ENCODE data around the gene TM9SF1. TPM values are rescaled to one million over a fixed set of nuclear protein-coding genes. Genes with fewer than 3 reads are reported as not detected.
A peak's percentile ranks its signal among the peaks of the same experiment; 100 is the strongest.

The TM9SF1 gene
- total and polyA plus RNA-seq, 10 donors: 4.7 to 53.6 (median 34.5) TPM

GRCh38 chr14:24160850-24161804, 34.1 kb downstream of the TM9SF1 start, which contains the start of gene IRF9:
Gene IRF9 (plus strand): TSS chr14:24161265. CDS start chr14:24162145, 880 bp downstream.
- TF ChIP-seq POLR2A (IDR thresholded peaks at IDR 0.05) (peak in 1 of 3 donors; percentile 69), POLR2AphosphoS5 (IDR thresholded peaks at IDR 0.05) (peak; percentile 91 to 97 (median 94)), CTCF (IDR thresholded peaks at IDR 0.05 in 8 of 11, conservative IDR thresholded peaks at IDR 0.05 in 3 of 11) (peak; percentile 92 to 100 (median 98))
- peak within 1 kb of the TSS; percentile 92 to 99 (median 97) for H3K27ac ChIP-seq
- DNase-seq: peak; percentile 98
- peaks cover 26 to 91% (median 76%) of the 10 kb centered on the region in 6 donors for H3K36me3 ChIP-seq
- H3K9me3 ChIP-seq: no peaks in the 10 kb centered on the region
- no peaks in the 10 kb centered on the region for H3K27me3 ChIP-seq (replicated peaks in 1 of 7)
- intact Hi-C loops (cut with DNase I; ENCODE audit: low total_unique reads): no loop called here
- 0 to 2% (median 0%) methylated on average over 11 to 12 of the region's 12 CpGs for WGBS, 5 donors
- H3K4me1 ChIP-seq: peaks cover 31 to 87% (median 69%) of the 10 kb centered on the region in 6 donors
- peak within 1 kb of the TSS; percentile 67 to 96 (median 78) for H3K4me3 ChIP-seq

- DNase-seq: no peak
- 88 to 100% (median 90%) methylated on average over 4 of the region's 4 CpGs for WGBS, 5 donors
- no peaks in the 10 kb centered on the region for H3K9me3 ChIP-seq
Measured at GRCh38 chr14:24160499-24160849, 34.8 kb downstream of the TM9SF1 start.

GRCh38 chr14:24159777-24160498, 35.3 kb downstream of the TM9SF1 start:
- Histone ChIP-seq H3K9me3 (no peaks in the 10 kb centered on the region), H3K4me3 (no peak overlapping the region), H3K36me3 (peaks cover 16 to 91% (median 76%) of the 10 kb centered on the region in 6 donors), H3K27me3 (replicated peaks in 1 of 7) (no peaks in the 10 kb centered on the region), H3K4me1 (peaks cover 31 to 87% (median 64%) of the 10 kb centered on the region in 6 donors), H3K27ac (peak overlapping the region; percentile 92 to 99 (median 97))
- WGBS, 5 donors: 91 to 96% (median 95%) methylated on average over 11 of the region's 11 CpGs
- intact Hi-C loops (cut with DNase I; ENCODE audit: low total_unique reads): no loop called here
- peak; percentile 80 for DNase-seq
- TF ChIP-seq POLR2AphosphoS5 (IDR thresholded peaks at IDR 0.05) (peak in 2 of 3 donors; percentile 21 to 35), POLR2A (IDR thresholded peaks at IDR 0.05) (no peak)

More at GRCh38 chr14:24160499-24160849, 34.8 kb downstream of the TM9SF1 start:
- Histone ChIP-seq H3K27ac (peak overlapping the region; percentile 92 to 99 (median 97)), H3K4me3 (peak overlapping the region in 1 of 8 donors; percentile 82), H3K36me3 (peaks cover 20 to 91% (median 76%) of the 10 kb centered on the region in 6 donors), H3K4me1 (peaks cover 31 to 87% (median 67%) of the 10 kb centered on the region in 6 donors), H3K27me3 (replicated peaks in 1 of 7) (no peaks in the 10 kb centered on the region)
- intact Hi-C loops (cut with DNase I; ENCODE audit: low total_unique reads): no loop called here
- TF ChIP-seq POLR2AphosphoS5 (IDR thresholded peaks at IDR 0.05): no peak
- TF ChIP-seq POLR2A (IDR thresholded peaks at IDR 0.05): no peak
- TF ChIP-seq CTCF (IDR thresholded peaks at IDR 0.05 in 8 of 11, conservative IDR thresholded peaks at IDR 0.05 in 3 of 11): no peak

- peak overlapping the region in 7 of 8 donors; percentile 4 to 84 (median 69) for H3K27ac ChIP-seq
- intact Hi-C loops (cut with DNase I; ENCODE audit: low total_unique reads): no loop called here
- TF ChIP-seq POLR2AphosphoS5 (IDR thresholded peaks at IDR 0.05): peak; percentile 41 to 79 (median 64)
- TF ChIP-seq POLR2A (IDR thresholded peaks at IDR 0.05): no peak
- TF ChIP-seq CTCF (IDR thresholded peaks at IDR 0.05 in 8 of 11, conservative IDR thresholded peaks at IDR 0.05 in 3 of 11): no peak
- H3K4me3 ChIP-seq: no peak overlapping the region
- peaks cover 0 to 91% (median 77%) of the 10 kb centered on the region in 6 donors for H3K36me3 ChIP-seq
- H3K9me3 ChIP-seq: no peaks in the 10 kb centered on the region
- DNase-seq: no peak
- WGBS, 5 donors: 77 to 88% (median 80%) methylated on average over 12 of the region's 12 CpGs
- H3K27me3 ChIP-seq (replicated peaks in 1 of 7): no peaks in the 10 kb centered on the region
- H3K4me1 ChIP-seq: peaks cover 10 to 66% (median 37%) of the 10 kb centered on the region in 6 donors
Measured at GRCh38 chr14:24157331-24157730, 37.9 kb downstream of the TM9SF1 start.
